Right hindlimb (tissue), 1 donor: Measurements from ENCODE around the gene LGALS8.

ENCODE experiments used
- DNase-seq: peaks from one replicate; pipeline ENCODE4 v3.0.0-alpha.2; 2018

Gene LGALS8

GRCh38 chr1:236509647-236510401 is 14.0 kb upstream of the LGALS8 start:
- no peak for DNase-seq

GRCh38 chr1:236511735-236512418 is 11.9 kb upstream of the LGALS8 start:
- DNase-seq = no peak

GRCh38 chr1:236514703-236515442 is 8.9 kb upstream of the LGALS8 start:
- DNase-seq = no peak

DNA sequence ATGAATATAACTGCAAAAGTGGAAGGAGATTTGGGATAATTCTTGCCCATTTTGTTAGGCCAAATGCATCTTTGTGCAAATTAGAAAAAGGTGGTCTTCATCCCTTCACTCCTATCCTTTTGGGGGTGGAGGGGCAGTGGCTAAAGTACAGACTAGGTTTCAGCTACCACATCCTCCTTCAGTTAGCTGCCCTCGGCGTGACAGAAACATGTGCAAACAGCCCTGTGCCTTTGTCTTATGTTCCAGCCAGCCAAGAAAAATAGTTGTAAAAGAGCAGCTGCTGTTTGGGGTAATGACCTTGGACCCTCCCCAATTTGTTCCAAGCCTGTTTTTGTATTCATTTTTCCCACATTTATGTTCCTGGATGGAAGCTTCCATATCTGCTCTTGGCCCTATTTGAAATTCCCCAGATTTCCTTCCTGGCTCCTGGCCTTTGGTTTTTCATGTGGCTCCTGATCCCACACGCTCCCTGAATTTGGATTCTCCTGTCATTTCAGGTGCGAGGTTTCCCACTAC is 8.3 kb upstream of the LGALS8 start:
- DNase-seq = peak; percentile 42

DNA sequence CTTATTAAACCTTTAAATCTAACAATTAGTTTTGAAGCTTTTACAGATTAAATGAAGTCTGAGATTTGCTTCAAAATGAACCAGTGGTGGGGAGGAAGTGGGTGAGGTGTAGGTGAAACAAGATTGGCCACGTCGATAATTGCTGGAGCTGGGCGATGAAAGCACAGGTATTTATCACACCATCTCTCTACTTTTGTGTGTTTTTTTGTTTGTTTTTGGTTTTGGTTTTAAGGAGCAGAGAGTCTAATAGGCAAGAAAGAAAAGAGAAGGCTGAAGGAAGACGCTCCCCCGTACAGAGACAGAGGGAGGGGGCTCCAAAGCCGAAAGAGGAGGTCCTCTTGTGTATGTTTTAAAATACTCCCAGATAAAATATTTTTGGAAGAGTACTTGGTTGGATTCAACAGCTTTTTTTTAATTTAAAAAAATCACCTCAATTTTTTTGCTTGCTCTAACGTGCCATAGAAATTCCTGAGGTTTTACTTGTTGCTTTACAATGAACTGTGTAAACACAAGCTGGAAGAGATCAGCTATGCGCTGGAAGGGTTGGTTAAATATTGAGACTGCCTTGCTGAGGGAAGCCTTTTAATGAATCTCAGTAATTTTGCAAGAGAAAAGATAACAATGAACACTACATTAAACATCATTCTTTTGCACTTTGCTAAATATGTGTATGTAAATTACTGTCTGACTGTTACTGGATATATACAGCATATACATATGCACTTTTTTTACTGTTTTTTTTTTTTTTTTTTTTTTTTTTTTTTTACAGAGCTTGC is 6.7 kb upstream of the LGALS8 start:
- no peak for DNase-seq

DNA sequence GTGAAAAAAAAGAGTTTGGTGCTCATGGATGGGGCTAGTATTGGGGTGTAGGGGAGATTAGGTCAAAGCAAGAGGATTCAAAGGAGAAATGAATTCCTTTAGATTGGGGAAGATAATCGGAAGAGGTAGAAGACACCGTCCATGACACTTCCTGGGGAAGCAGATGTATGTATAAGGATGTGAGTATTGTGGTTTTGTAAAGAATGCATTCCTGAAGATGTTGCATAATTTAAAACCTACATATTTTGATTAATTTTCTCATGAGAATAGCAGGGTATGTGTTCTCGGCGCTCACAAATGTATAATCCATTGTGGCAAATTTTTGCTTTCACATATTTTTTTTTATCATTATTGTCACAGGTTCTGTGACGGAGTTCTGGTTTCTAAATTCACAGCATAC is 5.5 kb upstream of the LGALS8 start:
- DNase-seq = no peak

DNA sequence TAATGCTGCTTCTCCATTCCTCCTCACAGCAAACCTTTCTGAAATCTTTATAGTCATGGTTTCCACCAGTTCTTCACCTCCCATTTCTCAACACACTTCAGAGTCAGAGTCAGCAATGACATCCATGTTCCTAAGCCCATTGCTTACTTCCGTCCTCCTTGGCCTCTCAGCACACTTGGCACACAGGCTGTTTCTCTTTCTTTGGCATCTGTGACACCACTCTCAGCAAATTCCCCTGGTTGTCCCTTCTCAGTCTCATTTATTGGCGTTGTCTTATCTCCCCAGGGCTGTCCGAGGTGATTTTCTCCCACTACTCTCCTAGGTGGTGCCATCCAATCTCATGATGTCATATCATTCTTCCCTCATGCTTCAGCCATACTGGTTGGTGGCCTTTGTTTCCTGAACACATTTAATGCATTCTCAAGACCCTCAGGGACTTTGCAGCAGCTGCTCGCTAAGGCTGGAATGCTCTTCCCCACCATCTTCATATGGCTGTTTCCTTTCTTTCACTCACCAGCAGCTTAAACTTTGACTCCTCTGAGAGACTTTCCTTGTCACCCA is 3.3 kb upstream of the LGALS8 start:
- DNase-seq = no peak

DNA sequence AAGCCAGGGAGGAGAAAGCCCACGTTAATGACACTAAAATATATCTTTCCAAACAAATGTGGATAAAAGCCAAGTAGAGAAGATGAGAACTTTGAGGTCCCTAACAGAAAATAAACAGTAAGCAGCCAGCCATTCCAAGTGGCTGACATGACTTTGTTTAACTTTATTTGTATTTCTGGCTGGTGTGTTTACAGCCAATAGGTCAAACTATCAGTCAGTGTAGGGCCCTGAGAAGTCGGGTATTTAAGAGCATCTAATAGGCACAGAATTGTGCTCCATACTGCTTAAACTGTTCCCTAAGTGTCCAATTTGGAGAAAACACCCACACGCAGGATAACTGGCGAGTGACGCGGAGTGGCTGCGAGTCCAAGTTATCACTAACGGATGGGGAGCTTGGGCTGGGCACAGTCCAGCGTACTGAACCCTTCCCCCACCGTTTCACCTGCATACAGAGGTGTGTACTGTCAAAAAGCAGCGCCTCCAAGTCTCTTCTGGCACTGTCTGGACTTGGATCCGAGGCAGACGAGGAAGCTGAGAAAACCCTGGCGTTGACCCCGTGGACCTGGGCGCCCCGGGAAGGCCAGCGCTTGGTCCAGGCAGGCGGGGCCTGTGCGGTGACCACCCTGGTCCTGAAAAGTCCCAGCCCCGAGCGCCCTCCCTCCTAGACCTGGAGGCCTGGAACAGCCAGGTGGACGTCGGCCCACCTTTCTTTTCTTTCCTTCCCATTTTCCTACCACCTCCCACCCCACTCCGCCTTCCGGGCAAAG is 662 bp upstream of the LGALS8 start:
- no peak for DNase-seq

- peak; percentile 77 for DNase-seq
Measured at GRCh38 chr1:236524142-236524894, 536 bp downstream of the LGALS8 start.

DNA sequence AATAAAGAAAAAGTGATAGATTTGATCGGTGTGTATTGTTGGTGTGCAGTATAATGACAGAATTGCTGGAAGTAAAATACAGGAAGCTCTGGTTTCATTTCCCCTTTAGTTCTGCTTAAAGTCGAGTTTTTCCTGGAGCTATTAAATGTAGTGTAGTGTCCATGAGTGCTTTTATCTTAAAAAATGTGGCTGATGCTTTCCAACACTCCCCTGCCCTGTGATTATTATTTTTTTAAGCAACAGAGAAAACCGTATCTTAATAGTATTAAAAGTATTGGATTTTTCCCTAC is 1.1 kb downstream of the LGALS8 start:
- DNase-seq = no peak

GRCh38 chr1:236526079-236526478 is 2.3 kb downstream of the LGALS8 start:
- DNase-seq = no peak

GRCh38 chr1:236530286-236530685 is 6.5 kb downstream of the LGALS8 start:
- no peak for DNase-seq

DNA sequence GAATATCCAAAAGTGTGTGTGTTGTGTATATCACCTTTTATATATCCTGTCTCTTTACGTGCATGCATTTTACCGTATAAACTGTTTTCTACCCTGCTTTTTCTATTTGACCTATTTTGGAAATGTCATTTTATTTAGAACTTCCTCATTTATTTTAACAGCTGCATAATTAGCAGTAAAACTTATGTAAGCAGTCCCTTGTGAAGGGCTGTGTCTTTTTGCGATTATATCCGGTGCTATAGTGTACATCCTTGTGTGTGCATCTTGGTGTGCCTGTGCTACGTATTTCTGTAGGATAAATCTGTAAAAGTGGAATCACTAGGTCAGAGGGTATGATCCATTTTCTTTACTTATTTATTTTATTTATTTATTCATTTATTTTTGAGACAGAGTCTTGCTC is 7.2 kb downstream of the LGALS8 start:
- DNase-seq = no peak

- DNase-seq = no peak
Measured at GRCh38 chr1:236532850-236533249, 9.1 kb downstream of the LGALS8 start.

- DNase-seq = no peak
Measured at GRCh38 chr1:236534151-236534651, 10.4 kb downstream of the LGALS8 start.

DNA sequence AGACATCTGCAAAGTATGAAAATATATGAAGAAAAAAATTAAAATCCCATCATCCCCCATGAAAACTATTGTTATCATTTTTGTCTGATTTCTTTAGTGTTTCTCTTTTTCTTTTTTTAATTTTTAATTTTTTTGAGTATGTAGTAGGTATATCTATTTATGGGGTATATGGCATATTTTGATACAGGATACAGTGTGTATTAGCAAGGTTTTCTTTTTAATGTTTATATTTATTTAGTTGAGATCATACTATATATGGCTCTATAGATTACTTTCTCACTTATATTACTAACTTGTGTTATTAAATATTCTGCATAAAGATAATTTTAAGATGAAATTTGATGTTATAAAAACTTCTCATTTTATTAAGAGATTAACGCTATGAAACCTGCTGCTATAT is 11.4 kb downstream of the LGALS8 start:
- no peak for DNase-seq

GRCh38 chr1:236535662-236536161 is 11.9 kb downstream of the LGALS8 start:
- DNase-seq = no peak

GRCh38 chr1:236536540-236536939 is 12.8 kb downstream of the LGALS8 start:
- DNase-seq = no peak

DNA sequence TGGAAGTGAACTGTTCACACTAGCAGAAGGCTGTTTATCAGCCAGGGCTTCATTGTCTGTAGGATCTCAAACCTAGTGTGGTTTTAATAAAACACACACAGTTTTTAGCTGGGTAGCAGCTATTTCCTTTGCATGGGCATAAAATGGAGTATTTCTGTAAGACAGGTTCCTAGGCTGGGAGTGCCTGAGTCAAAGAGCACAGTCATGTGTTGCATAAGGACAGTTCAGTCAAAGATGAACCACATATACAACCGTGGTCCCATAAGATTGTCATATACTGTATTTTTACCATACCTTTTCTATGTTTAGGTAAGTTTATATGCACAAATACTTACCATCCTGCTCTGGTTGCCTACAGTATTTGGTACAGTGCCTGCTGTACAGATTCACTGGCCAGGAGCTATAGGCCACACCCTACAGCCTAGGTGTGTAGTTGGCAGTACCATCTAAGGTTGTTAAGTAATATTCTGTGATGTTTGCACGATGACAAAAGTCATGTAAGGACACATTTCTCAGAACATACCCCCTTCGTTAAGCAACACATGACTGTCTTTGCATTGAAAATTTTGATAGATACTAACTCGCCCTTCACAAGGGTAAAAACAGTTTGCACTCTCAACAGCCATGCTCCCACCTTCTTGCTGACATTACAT is 17.2 kb downstream of the LGALS8 start:
- DNase-seq = no peak

DNA sequence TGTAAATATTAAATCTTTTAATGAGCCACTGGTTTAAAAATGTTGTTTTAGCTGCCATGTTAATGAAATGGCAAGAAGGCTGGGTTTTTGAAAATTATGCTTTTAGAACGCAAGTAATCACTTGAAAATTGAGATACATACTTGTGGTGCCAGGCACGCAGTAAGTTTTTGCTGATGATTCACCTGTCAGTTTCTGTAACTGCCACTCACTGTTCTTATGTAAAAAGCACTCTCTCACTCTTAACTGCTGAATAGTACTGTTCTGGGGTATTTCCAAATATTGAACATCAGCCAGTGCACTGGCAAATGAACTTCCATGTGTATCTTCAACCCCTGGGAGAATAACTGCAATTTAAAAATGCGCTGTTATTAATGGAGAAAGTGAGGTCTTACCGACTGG is 17.9 kb downstream of the LGALS8 start:
- DNase-seq = no peak
